IPS DF 4.7 (cell line): ENCODE data around the gene DDAH1.

Experiments
- DNase-seq: peaks from one replicate; pipeline ENCODE4 v3.0.0-alpha.2; 2013; ENCODE audit warnings: low spot score; ENCODE audit errors: extremely low read depth

DDAH1 gene

DNA sequence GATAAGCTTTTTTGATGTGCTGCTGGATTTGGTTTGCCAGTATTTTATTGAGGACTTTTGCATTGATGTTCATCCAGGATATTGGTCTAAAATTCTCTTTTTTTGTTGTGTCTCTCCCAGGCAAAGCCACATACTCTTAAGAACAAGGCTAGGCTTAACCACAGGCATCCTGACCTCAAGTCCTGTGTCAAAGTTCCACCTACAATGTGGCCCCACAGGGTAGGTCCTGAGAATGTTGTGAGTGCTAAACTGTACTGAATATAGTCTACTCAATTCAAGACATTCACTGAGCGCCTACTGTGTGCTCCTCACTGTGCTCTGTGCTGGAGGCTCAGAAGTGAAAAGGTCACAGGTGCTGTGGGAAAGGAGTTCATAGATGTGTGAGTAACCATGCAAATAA, 20.6 kb downstream of the DDAH1 start:
- no peak for DNase-seq

DNA sequence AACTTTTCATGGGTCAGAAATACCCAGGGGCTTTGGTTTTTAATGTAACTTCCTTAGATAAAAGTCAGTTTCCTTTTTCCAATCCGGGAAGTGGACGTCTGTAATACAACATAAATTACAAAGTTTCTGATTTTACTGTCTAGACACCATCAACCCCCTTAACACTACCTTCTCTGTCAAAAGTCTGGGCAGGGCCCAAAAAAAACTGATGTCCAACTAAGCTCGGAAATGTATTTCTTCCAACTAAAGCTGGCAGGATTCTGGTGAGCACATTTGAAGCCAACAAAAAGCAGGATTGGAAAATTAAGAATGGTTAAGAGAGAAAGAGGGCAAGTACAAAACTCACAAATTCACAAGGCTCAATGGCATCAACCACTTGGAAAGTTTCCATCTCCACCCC, 24.3 kb downstream of the DDAH1 start:
- DNase-seq: no peak

DNA sequence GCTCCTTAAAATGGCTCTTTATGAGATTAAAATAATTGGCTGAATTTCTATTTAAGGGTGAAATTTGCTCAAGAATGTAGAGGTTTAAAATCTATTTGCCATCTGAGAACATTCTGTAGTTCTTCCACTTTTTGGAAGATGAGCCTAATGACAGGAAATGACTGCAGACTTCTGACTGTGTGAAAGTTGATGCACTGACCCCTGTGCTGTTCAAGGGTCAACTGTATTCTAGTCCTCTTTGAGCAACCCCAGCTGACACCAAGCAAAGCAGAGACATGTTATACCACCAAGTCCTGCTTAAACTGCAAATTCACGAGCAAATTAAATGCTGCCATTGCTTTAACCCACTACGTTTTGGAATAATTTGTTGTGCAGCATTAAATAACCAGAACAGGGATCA, 26.6 kb downstream of the DDAH1 start:
- no peak for DNase-seq

DNA sequence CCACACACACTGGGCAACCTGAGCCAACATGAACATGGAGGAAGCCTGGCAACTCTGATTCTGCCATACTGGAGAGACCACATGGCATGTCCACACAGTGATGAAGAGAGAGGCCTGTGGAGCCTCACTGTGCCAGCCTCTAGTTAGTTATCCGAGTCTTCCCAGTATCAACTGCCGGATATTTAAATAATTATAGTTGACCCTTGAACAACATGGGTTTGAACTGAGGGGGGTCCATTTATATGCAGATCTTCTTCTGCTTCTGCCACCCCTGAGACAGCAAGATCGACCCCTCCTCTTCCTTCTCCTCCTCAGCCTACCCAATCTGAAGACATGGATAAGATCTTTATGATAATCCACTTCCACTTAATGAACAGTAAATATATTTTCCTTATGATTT, 27.8 kb downstream of the DDAH1 start:
- DNase-seq: no peak

DNA sequence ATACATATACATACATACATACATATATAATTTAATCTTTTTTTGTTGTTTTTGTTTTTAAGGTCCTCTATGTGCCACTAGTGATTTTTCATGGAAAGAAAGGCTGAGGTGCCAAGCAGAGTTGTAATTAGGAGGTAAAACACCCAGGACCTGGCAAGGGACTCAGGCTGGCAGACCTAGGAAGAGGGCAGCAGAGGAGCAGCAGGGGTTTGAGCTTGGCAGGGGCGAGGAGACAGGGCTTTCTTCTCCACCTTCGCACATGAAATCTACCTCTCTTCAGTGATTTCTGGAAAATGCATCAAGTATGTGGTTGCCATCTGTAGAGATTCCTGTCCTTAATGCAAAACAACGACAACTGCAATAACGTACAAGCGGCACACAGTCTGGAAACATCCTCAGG, 31.9 kb downstream of the DDAH1 start:
- DNase-seq: no peak

DNA sequence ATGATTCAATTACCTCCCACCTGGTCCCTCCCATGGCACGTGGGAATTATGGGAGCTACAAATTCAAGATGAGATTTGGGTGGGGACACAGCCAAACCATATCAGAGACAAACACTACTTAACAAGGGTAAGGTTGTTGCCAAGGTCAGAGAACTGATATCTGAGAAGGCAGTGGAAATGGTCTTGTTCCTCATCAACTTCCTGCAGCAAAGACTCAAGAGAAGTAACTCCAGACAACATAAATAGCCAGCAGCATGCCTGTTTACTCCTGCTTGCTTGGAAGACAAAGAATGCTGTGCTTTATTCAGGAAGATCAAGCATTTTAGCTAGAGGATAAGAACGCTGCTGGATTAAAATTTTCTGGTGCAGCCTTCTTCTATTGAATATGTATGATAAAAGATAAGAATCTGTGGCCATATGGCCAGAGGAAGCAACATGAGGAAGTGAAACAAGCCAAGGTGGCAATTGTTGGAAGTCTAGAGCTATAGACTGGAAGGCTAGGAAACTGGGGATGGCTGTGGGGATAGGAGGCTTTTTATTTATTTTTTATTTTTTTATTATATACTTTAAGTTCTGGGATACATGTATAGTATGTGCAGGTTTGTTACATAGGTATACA, 36.4 kb downstream of the DDAH1 start:
- DNase-seq: no peak

DNA sequence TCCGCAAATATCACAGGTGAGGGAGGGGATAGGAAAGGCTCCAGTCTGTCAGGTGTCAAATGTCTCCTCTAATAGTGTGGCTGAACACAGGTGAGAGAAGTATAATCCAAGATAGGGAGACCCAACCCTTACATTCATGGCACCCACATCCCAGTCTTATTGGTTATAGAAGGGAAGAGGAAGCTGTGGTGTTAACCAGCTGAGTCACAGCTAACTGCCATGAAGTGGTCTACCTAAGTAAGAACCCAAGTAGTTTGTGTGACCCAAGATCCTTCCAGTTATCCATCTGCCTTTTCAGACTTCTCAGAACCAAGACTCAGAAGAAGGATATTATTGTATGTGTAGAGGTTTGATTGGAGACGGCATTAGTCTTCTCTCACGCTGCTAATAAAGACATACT, 37.1 kb downstream of the DDAH1 start:
- no peak for DNase-seq

DNA sequence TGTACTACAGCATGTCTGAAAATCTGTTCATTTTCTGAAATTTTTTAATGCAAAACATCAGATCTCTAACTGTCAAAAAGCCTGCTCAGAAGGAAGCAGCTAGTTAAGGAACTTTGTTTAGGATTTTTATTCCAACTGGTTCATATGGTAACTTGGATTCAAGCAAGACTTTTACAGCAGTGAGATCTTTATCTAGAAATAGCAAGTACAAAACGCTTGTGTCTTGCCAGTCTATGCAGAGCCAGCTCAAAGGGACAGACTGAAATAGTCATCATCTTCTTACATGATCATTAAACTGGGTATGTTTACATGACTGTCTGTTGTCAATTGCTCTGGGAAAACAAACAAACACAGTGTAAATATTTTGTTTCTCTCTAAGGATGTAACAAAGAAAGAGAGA, 37.6 kb downstream of the DDAH1 start:
- no peak for DNase-seq

DNA sequence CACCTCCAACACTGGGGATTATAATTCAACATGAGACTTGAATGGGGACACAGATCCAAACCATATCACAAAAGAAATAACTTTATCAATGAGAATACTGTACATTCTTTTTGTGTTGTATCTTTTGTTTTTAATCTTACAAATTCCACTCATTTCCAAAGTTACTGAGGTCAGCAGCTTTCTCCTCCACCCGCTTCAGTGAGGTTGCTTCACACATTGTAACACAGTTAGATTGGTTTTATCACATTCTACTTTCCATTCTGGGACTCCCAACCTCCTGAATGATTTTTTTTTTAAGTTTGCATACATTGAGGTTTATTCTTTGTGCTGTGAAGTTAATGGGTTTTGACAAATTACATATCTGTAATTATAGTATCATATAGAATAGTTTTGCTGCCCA, 43.8 kb downstream of the DDAH1 start:
- no peak for DNase-seq

DNA sequence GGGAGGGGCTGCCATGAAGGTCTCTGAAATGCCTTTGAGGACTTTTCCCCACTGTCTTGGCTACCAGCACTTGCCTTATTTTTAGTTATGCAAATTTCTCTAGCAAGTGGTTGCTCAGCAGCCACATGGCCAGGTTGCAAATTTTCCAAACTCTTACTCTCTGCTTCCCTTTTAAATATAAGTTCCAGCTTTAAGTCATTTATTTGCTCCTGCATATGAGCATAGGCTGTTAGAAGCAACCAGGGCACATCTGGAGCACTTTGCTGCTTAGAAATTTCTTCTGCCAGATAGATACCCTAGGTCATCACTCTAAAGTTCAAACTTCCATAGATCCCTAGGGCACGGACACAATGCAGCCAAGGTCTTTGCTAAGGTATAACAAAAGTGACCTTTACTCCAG, 44.8 kb downstream of the DDAH1 start:
- no peak for DNase-seq

DNA sequence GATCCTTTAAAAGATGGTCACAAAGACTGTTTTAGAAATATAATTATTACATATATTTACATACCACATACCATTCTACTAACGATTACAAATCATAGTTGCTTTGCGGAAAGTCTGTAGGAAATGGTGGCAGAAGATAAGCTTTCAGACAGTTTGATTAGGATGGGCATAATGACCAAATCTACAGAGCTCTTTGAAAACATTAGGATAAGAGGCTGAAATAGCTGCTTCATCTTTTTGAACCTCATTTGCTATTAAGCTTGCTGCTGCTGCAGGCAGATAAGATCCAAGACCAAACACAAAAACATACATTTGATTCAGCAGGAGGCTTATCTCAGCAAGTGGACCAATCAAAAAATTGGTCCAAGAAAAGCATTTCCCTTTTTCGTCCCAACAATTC, 47.1 kb downstream of the DDAH1 start:
- DNase-seq: no peak

DNA sequence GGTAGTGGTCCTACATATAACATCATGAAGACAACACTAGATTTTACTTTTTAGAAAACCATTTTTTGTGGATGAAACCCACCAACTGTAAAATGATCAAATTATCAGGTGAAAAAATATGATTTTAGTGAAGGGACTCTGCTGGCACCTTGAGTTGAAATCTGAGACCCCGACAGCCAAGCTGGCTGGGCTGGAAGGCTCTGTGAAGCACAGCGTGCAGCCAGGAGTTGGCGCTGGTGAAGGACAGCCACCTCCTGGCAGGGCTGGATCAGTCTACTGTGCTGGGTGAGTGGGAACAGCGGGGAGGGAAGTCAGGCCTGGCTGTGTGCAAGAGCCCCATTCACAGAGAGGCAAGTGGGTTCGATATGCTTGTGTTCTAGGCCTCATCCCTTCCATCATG, 47.9 kb downstream of the DDAH1 start:
- no peak for DNase-seq

DNA sequence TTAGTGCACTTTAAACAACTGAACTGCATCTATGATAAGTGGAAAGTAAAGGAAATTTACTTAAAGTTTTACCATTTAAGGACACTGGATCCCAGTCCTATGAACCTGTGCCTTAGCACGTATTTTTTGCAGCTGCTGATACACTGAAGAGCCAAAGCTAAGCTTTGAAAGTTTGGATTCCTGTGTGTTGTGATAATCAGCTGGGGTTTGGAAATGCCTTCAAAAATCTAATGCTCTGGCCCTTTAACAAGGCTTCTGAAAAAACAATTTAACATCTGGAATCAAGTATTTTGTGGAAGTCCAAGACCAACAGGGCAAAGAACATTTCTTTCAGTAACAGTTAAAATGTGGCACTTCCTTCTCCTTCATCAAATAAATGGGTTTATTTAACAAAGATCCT, 51.8 kb downstream of the DDAH1 start:
- DNase-seq: no peak

DNA sequence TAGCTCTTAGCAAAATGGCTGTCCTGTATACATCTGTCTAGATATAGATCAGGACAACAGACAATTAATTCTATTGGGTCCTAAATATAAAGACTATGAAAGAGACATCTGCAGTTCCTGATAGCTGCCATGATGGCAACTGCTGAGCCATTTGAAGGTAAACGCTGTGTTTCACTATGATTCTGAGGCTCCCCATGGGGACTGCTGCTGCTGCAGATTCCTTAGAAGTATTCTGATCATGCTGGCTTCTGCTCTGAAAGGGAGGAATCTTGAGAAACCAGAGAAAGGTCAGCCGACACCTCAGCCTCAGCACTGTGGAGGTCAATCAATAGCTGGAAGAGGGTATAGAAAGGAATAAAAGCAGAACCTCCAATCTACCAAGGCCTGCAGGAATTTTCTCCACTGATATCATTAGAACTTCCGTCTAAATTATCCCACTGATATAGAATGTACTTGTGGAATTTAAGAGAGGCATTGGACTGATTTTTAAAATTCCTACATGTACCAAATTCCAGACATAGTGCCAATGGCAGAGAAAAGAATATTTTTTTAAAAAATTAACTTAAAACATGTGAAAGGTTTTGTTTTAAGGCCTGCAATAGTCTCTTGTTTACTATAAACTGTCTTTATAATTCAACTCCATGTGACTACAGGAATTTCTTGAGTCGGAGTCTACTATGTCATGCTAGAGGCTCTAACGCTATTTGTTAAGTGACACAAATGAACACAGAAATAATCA, 53.2 kb downstream of the DDAH1 start:
- DNase-seq: no peak

DNA sequence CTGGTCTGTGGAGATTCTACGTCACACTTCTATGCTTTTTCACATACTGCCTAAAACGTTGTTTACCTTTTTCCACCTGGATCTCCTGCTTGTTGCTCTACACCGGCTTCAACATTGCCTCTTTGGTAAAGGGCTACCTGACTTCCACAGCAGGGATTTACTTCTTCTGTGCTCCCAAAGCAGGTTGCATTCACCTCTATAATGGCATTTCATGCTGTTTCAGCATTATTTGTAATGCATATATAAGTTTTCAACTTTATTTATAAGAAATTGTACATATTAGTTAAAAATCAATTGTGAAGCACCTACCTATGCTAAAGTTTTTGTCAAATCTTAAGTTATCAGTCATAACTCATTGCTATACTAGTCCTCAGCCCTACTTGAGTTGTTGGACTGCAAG, 55.4 kb downstream of the DDAH1 start:
- no peak for DNase-seq

DNA sequence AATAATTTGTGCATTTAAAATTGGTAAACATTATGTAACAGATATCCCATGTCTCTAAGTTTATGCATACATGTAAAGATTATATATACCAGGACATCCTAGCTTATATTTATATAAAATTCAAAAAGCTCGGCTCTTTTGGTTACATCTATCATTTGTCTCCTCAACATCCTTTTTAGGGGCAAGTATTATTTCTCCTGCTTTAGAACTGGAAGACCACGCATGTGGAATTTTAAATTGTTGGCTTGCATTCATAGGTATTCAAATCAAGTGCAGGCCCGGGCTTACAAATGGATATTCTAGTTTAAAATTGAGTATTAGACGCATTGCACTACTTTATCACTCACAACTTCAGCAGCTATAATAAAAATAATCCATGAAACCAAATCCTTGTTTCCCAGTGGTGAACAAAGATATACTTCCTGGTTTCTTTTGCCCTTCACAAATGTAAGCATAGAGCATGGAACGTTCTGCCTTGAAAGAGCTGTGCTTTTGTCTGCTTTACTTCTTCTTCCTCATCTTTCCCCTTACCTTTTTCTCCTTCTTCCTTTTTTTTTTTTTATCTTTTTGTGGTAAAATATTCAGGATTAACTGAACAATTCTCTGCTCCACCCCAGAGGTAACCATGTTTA, 57.1 kb downstream of the DDAH1 start:
- no peak for DNase-seq

DNA sequence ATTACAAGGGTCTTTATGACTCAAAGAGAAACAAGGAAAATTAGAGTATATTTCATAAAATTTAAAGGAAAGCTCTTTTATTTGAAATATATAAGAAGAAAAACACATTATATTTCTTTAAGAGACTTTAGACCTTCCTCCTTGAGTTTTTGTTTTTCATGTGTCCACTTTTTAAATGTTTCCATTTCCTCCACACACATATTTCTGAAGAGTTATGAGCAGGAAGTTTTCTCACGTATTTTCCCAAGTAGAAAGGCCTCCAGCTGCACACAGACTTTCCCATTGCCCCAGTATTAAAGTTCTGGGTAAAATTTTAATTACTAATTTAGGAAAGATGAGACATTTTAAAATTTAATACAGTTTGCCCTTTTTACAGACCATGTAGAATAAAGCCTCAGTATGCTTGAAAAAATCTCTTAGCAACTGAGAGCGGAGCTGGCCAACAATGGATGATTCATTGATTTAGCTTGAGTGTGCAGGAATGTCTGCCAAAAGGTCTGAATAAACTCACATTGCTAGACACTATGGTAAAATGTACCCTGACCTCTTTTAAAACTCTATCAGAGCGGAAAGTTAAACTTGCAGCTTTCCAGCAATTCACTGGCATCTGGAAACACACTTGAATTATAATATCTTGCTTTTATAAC, 57.9 kb downstream of the DDAH1 start:
- no peak for DNase-seq

DNA sequence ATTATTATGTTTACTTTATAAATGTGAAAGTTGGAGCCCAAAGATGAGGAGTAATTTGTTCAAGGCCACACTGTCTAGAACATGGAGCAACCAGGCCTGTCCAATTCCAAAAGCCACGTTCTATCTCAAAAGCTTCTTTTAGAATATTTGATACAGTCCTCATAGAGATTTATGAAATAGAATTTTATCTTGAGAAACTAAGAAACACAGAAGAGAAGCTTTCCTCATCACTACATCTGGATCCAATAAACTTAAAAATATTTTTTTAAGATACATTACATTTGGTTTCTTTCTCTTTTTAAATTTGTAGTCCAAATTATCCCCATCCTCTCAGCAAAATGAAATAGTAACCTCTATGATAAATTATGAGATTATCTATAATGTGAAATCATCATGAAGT, 58.9 kb downstream of the DDAH1 start:
- DNase-seq: no peak

DNA sequence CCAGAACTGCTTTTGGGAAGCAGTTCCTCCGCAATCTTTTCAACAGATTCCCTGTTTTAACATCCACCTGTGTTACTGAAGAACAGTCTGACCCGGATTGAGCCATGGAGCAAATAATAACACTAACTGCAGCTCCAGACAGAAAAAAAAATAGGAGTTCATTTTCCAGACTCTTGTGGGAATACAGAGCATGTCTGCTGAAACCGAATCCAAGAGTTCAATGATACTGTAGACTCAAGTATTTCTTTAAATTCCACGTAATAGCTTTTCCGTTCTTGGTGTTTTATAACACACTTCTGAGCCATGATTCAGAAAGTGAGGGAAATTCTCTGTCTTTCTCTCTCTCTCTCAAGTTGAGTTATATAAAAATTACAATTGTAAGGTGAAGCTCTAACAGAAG, 60.6 kb downstream of the DDAH1 start:
- DNase-seq: no peak

DNA sequence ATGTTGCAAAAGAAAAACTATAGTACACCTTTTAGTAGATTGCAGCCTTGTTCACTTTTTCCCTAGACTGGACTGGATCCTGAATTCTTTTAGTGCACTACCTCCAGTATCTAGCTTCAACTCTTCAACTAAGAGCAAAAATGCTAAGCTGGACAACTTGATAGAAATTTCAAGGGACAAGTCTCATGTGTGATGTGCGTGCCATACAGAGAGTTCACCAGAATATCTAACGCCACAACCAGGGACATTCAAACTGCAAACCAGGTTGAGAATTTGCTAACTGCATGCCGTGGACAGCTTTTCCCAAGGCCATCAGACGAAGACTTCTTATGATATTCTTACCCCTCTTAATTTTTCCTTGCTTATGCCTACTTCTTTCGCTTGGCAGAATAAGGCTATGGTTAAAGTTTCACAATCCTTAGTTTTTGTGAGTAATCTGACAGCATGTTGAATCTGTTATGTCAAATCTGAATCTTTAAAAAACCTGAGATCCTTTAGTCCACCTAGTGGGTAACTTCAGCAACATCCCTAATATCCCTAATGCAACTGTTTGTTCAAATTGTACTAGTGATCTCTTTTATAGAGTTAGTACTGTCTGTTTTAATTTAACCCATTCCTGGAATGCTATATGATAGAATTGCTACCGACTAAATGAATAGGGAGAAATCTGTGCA, 66.4 kb downstream of the DDAH1 start:
- no peak for DNase-seq

DNA sequence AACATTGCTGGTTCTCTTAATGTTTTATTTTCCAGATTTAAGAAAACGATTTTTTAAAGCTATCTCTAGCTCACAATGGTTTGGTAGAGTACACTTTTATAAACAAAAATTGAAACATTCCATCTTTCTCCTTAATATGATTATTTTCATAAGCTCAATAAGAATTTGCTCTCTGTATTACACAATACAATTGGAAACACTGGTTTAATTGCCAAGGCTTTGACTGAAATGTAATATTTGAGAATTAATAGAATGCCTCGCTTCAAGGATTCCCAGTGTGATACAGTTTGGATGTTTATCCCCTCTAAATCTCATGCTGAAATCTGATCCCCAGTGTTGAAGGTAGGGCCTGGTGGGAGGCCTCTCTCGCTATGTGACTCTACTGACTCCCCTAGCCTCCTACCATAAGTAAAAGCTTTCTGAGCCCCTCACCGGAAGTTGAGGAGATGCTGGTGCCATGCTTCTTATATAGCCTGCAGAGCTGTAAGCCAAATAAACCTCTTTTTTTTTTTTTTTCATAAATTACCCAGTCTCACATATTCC, 67.4 kb downstream of the DDAH1 start:
- no peak for DNase-seq

DNA sequence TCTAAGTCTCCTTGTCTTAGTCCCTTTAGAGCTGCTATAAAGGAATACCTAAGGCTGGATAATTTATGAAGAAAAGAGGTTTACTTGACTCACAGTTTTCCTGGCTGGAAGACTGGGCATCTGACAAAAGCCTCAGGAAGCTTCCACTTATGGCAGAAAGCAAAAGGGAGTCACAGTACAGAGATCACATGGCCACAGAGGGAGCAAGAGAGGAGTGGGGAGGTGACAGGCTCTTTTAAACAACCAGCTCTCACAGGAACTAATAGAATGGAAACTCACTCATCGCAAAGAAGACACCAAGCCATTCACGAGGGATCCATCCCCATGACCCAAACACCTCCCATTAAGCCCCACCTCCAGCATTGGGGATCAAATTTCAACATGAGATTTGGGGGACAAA, 68.8 kb downstream of the DDAH1 start:
- no peak for DNase-seq
